ENCODE results near the gene SRSF7.
A peak's percentile ranks its signal among the peaks of the same experiment; 100 is the strongest.
"Not testable (repeated sequence)": the region's sequence is repeated elsewhere in the genome, so short reads cannot be mapped to it uniquely, and the experiment has no call there.

The SRSF7 gene

DNA sequence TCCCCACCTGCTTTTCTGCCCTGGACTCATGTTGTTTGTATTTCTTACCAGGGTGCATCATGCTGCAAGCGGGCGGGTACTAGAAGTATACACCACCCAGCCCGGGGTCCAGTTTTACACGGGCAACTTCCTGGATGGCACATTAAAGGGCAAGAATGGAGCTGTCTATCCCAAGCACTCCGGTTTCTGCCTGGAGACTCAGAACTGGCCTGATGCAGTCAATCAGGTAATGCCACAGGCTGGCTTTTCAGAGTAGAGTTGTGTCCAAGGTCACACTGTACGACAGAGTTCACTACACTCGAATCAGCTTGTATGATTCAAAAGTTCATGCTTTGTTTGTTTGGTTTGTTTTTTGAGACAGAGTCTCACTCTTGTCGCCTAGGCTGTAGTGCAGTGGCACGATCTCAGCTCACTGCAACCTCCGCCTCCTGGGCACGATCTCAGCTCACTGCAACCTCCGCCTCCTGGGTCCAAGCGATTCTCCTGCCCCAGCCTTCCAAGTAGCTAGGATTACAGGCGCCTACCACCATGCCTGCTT, 19.4 kb downstream of the SRSF7 start:
- no peak for DNase-seq (ENCODE audit: low read depth)

- DNase-seq (ENCODE audit: low read depth) = no peak
Observed at GRCh38 chr2:38731090-38731489, 20.1 kb downstream of the SRSF7 start.

- no peak for DNase-seq (ENCODE audit: low read depth)
Observed at GRCh38 chr2:38728694-38729093, 22.5 kb downstream of the SRSF7 start.

DNA sequence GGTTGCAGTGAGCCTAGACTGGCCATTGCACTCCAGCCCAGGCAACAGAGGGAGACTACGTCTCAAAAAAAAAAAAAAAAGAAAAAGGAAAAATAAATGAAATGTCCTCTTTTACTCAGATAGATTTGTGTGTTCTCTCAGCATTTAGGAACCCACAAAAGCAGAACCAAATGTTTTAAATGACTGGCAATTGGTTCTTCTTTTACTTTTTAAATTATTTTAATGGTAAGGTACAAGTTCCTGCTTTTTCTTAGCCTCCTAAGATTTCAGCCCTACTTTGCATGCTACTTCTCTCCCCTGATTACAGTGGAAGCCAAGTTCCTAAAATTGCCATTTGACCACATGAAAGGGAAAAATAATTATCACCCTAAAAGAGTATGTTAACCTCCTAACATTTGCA, 23.5 kb downstream of the SRSF7 start:
- no peak for DNase-seq (ENCODE audit: low read depth)

GRCh38 chr2:38723173-38723572, 28.0 kb downstream of the SRSF7 start:
- DNase-seq (ENCODE audit: low read depth) = no peak

DNA sequence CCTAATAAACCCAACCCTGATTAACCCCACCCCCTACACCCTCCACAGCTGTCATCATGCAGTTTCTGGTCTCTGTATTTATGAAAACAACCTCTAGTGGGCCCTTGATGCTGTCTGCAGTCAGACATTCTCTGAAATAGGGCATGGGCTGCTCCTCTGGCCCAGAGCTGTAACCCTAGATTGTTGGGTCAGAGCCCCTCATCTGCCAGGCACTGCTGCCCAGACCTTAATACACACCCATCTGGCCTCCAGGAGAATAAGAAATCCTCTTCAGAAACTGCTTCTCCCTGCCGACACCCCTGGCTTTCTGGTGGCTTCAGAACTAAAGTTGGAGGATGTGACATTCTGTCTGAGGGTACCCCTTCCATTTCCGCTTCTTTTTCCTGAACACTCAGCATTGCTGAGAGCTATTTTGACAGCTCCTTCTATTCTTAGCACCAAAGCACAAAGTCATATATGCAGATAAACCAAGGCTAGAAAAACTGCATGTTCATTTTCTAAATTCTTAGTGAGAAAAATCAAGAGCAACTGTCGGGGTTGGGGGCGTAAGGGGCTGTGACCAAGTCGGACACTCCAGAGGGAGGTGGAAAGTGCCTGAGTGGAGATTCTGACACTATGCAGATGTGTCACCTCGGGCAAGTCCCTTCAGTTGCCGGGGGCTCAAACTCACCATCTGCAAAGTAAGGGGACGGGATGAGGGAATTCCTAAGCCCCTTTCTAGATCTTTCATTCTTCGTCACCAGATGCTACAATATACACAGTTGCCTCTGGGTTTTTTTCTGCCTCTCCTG, 28.7 kb downstream of the SRSF7 start:
- DNase-seq (ENCODE audit: low read depth) = no peak

DNA sequence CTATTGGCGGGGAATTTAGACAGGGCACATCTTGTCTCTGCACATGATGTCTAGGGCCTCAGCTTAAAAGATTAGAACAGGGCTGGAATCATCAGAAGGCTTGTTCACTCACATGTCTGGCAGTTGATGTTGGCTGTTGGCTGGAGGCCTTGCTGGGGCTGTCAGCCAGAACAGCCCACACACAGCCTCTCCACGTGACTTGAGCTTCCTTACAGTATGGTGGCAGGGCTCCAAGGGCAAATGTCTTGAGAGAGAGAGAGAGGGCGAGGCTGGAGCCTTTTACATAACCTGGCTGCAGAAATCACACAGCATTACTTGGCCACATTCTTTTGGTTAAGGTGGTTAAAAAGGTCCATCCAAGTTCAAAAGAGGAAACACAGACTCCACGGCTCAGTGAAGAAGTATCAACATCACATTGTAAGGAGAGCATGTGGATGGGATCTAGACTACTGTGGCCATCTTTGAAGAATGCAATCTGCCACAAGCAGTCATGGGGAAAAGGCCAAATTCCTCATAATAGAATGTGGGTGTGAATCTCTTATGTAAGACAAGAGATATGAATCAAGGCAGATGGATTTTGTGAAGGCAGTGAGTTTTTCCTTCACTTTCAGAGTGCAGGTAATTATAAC, 30.4 kb downstream of the SRSF7 start:
- DNase-seq (ENCODE audit: low read depth) = peak; percentile 95

DNA sequence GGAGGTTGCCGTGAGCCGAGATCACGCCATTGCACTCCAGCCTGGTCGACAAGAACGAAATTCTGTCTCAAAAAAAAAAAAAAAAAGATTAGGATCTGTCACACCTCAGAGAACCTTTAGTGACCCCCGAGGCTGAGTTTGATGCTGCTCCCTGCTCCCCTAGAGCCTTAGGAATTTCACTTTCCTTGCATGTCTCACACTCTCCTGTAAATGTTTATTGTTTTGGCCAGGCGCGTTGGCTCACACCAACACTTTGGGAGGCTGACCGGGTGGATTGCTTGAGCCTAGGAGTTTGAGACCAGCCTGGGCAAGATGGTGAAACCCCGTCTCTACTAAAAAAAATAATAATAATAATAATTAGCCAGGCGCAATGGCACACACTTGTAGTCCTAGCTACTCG, 31.5 kb downstream of the SRSF7 start:
- no peak for DNase-seq (ENCODE audit: low read depth)

DNA sequence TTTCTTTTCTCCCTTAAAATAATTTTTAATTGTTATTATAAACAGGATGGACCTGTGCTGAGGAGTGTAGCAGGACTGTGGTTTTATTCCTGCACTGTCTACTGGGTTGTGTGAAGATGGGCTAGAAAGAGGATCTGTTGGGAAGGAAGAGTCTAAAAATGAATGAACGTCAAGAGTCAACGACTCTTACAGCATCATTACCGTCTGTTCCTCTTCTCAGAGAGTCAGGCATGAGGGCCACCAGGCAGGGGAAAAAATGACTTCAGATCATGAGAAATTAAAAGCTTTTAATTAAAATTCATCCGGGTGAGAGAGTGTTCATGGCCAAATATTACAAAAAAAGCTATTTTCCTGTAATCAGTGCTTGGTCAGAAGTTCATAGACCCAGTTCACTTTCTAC, 32.6 kb downstream of the SRSF7 start:
- DNase-seq (ENCODE audit: low read depth) = no peak

DNA sequence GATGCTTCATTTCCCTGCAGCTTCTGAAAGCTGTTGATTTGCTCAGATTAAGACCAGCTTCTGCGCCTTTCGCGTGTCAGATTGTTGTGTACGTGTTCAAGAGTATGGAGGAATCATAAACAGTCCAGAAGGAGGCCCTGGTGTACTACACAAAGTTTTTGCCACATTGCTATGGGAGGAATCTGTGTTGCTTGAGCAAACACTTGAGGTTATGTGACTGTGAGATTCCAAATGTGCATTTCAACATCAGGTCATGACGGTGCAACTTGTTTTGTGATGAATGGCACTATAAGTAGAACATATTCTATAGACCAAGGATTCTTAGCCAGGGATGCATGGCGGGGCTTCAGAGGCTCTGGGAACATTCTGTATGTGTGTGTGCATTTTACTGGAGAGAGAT, 35.0 kb downstream of the SRSF7 start:
- DNase-seq (ENCODE audit: low read depth) = peak; percentile 32

DNA sequence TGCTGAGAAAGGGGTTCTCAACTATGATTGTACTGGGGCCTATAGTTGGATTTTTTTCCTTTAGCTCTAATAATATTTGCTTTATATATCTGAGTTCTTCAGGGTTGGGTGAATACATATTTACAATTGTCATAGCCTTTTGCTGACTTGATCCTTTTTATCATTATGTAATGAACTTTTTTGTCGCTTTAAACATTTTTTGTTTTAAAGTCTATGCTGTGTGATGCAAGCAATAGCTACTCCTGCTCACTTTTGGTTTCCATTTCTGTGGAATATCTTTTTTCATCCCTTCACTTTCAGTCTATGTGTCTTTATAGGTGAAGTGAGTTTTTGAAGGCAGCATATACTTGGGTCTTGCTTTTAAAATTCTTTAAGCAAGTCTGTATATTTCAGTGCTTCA, 36.2 kb downstream of the SRSF7 start:
- DNase-seq (ENCODE audit: low read depth) = not testable (repeated sequence)

DNA sequence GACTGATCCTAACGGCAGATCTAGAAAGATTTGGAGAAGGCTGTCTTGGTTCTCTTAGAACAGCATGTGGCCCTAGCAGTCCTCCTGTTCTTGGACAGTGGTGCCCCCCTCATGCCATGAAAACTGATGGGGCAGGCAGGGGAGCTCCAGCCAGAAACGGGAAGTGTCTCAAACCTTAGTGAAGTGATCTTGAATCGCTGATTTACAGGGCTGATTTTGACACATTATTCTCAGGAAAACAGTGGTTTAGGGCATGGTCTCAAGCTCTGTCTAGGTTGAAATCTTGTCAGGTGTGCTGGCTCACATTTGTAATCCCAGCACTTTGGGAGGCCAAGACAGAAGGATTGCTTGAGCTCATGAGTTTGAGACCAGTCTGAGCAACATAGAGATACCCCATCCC, 37.8 kb downstream of the SRSF7 start:
- DNase-seq (ENCODE audit: low read depth) = no peak

DNA sequence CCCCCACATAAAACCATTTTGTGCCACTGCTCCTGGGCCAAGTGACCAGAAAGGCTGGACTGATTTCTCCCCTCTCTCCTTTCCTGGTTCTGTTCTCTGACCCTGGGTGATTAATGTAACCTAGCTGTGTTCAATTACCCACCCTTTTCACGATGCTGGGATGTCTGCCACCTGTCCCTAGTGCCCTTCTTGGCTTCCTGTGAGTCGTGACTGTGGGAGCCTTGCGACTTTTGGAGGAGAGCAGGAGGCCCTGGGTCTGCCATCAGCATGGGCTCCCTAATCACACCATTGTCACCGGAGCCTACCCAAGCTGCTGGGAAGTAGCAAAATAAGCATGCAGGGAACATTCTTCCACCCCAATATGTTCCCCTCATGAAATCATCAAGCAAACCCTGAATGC, 38.3 kb downstream of the SRSF7 start:
- DNase-seq (ENCODE audit: low read depth) = no peak

GRCh38 chr2:38712413-38712812, 38.7 kb downstream of the SRSF7 start:
- DNase-seq (ENCODE audit: low read depth) = no peak

DNA sequence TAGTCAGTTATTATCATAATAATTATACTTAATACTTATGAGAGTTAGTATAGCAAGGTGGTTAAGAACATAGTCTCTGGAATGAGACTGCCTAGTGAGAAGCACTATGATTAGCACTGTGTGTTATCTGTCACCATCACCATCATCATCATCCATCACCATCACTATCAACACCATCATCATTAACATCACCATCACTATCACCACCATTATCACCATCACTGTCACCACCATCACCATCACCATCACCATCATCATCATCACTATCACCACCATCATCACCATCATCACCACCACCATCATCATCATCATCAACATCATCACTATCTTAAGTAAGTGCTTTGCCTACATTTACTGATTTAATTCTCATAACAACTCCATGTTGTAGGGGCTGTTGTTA, 39.6 kb downstream of the SRSF7 start:
- DNase-seq (ENCODE audit: low read depth) = no peak

DNA sequence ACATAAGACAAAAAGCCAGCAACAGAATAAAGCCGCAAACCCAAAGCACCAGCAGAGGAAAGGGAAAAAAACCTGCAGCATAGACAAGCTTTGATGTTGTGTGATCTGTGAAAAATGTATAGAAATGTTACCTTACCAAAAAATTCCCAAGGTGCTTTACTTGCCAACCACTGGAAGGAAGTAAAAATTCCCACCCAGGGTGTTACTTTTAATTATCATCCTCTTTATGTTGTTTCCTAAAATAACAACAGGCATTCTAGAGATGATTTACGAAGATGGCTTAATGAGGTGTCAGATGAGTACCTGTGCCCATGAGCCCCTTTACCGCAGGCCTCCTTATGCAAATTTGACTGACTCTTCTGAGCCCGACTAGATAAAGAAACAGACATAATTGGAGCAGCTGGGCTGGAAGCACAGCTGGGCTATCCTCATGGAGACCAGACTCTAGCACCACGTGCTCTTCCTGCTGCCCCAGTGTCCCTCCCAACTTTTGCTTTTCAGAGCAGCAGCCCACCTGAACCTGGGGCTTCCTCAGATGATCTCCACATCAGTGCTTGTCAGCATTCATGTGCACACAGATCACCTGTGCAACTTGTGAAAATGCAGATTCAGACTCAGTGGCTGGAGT, 41.5 kb downstream of the SRSF7 start:
- no peak for DNase-seq (ENCODE audit: low read depth)

GRCh38 chr2:38708900-38709566, 42.1 kb downstream of the SRSF7 start:
- no peak for DNase-seq (ENCODE audit: low read depth)

DNA sequence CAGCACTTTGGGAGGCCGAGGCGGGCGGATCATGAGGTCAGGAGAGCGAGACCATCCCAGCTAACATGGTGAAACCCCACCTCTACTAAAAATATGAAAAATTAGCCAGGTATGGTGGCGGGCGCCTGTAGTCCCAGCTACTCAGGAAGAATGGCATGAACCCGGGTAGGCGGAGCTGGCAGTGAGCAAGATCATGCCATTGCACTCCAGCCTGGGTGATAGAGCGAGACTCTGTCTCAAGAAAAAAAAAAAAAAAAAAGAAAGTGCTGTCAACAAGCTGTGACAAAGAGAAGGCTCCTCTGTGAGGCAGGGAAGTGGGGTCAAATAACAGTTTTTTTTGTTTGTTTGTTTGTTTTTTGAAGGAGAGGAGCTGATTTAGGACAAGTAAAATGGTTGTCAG, 42.7 kb downstream of the SRSF7 start:
- not testable (repeated sequence) for DNase-seq (ENCODE audit: low read depth)

DNA sequence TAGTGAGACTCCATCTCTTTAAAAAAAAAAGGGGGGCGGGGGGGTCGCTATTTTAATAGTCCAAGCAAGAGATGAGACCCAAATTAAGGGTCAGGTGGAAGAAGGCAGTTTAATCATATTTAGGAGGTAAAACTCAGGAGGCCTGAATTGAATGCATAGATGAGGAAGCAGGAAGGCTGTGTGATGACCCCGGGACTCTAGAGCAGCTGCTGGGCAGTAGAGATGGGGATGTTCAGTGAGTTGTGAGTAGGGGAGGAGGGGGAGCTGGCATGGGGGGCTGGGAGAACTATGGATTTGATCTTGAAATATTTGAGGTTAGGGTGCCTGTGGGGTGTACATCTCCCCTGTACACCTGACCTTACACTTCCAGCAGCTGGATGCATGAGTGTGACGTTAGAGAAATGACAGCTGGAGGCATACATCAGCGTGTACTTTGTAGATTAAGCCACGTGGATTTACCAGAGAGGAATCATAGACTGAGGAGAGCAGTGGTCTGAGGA, 44.3 kb downstream of the SRSF7 start:
- DNase-seq (ENCODE audit: low read depth) = no peak

DNA sequence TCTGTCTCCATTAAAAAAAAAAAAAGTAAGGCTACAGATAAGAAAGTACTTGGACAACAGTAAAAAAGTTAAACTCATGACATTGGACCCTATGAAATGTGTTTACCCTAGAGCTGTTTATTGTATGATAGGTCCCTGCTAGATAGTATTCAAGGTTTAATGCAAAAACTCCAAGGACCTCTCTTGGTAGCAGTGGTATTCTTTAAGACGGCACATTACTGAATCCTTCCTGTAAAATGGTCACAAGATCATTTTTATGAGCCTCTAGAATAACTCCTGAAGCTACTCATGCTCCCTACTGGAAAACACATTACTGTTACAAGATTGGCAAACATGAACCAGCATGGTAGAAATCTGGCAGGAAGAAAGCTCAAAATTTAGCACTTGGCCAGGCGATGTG, 46.5 kb downstream of the SRSF7 start:
- DNase-seq (ENCODE audit: low read depth) = no peak

DNA sequence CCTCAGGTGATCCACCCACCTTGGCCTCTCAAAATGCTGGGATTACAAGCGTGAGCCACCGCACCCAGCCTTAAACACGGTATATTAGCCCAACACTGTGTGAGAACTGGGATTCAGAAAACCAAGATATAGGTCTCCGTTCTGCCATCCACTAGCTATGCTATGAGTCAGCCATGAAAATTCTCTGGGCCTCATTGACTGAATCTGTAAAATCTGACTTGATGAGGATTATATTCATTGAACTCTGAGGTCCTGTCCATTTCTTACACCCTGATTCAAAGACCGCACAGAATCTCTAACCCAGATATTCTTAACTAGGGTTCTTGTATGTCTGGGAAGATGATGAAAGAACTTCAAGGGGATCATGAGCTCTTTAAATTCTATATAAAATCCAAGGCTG, 47.8 kb downstream of the SRSF7 start:
- not testable (repeated sequence) for DNase-seq (ENCODE audit: low read depth)

- peak; percentile 60 for DNase-seq (ENCODE audit: low read depth)
Observed at GRCh38 chr2:38702413-38702812, 48.7 kb downstream of the SRSF7 start.
